ENCODE results near the gene PDE9A. TPM values are rescaled to one million over a fixed set of nuclear protein-coding genes. Genes with fewer than 3 reads are reported as not detected.

PDE9A gene
- total and polyA plus RNA-seq, 2 experiments from 2014 or later, result 14.3 to 19.6 TPM

GRCh38 chr21:42694751-42695696, 41.6 kb downstream of the PDE9A start:
- H3K36me3 ChIP-seq (replicated peaks; ENCODE audit: insufficient read depth, low read depth), result no peaks in the 10 kb centered on the region
- no peak for DNase-seq (ENCODE audit: low spot score)
- H3K4me2 ChIP-seq, result no peak overlapping the region
- H2AFZ ChIP-seq, result no peak overlapping the region
- no peaks in the 10 kb centered on the region for H3K9me2 ChIP-seq (replicated peaks; ENCODE audit: insufficient read depth)
- TF ChIP-seq EZH2 (IDR thresholded peaks at IDR 0.05; ENCODE audit: borderline replicate concordance) (no peak), CTCF (IDR thresholded peaks at IDR 0.05; ENCODE audit: poor library complexity) (no peak), EZH2phosphoT487 (IDR thresholded peaks at IDR 0.05; ENCODE audit: low read depth, severe bottlenecking, unreplicated experiment) (no peak)
- H3K4me3 ChIP-seq, result no peak overlapping the region
- 94% methylated on average over 20 of the region's 20 CpGs for WGBS (ENCODE audit: low lambda C conversion rate, missing lambda C conversion rate)
- no peaks in the 10 kb centered on the region for H3K9me3 ChIP-seq (ENCODE audit: low read depth)
- no peaks in the 10 kb centered on the region for H3K4me1 ChIP-seq (ENCODE audit: insufficient read depth)
- no peaks in the 10 kb centered on the region for H4K20me1 ChIP-seq (ENCODE audit: insufficient read depth, poor library complexity, severe bottlenecking)
- H3K27me3 ChIP-seq, result no peaks in the 10 kb centered on the region
- H3K79me2 ChIP-seq, result no peaks in the 10 kb centered on the region
- no peak overlapping the region for H3K27ac ChIP-seq

GRCh38 chr21:42695697-42696380, 42.4 kb downstream of the PDE9A start:
- TF ChIP-seq EZH2phosphoT487 (IDR thresholded peaks at IDR 0.05; ENCODE audit: low read depth, severe bottlenecking, unreplicated experiment) (no peak), EZH2 (IDR thresholded peaks at IDR 0.05; ENCODE audit: borderline replicate concordance) (no peak), CTCF (IDR thresholded peaks at IDR 0.05; ENCODE audit: poor library complexity) (no peak)
- DNase-seq (ENCODE audit: low spot score), result no peak

GRCh38 chr21:42696501-42697040, 43.1 kb downstream of the PDE9A start:
- no peaks in the 10 kb centered on the region for H4K20me1 ChIP-seq (ENCODE audit: insufficient read depth, poor library complexity, severe bottlenecking)
- H3K27me3 ChIP-seq, result no peaks in the 10 kb centered on the region
- H3K27ac ChIP-seq, result no peak overlapping the region
- no peaks in the 10 kb centered on the region for H3K36me3 ChIP-seq (replicated peaks; ENCODE audit: insufficient read depth, low read depth)
- WGBS (ENCODE audit: low lambda C conversion rate, missing lambda C conversion rate), result 96% methylated on average over 9 of the region's 9 CpGs
- H3K9me2 ChIP-seq (replicated peaks; ENCODE audit: insufficient read depth), result no peaks in the 10 kb centered on the region
- H3K4me2 ChIP-seq, result no peak overlapping the region
- no peak overlapping the region for H2AFZ ChIP-seq
- no peaks in the 10 kb centered on the region for H3K9me3 ChIP-seq (ENCODE audit: low read depth)
- no peaks in the 10 kb centered on the region for H3K4me1 ChIP-seq (ENCODE audit: insufficient read depth)
- no peaks in the 10 kb centered on the region for H3K79me2 ChIP-seq
- DNase-seq (ENCODE audit: low spot score), result no peak
- TF ChIP-seq EZH2phosphoT487 (IDR thresholded peaks at IDR 0.05; ENCODE audit: low read depth, severe bottlenecking, unreplicated experiment), result no peak
- TF ChIP-seq CTCF (IDR thresholded peaks at IDR 0.05; ENCODE audit: poor library complexity), result no peak
- no peak for TF ChIP-seq EZH2 (IDR thresholded peaks at IDR 0.05; ENCODE audit: borderline replicate concordance)
- H3K4me3 ChIP-seq, result no peak overlapping the region

More at GRCh38 chr21:42695697-42696380, 42.4 kb downstream of the PDE9A start:
- no peak overlapping the region for H3K27ac ChIP-seq
- H3K4me3 ChIP-seq, result no peak overlapping the region
- no peaks in the 10 kb centered on the region for H3K27me3 ChIP-seq
- H3K9me2 ChIP-seq (replicated peaks; ENCODE audit: insufficient read depth), result no peaks in the 10 kb centered on the region
- H3K4me2 ChIP-seq, result no peak overlapping the region
- no peaks in the 10 kb centered on the region for H3K4me1 ChIP-seq (ENCODE audit: insufficient read depth)
- WGBS (ENCODE audit: low lambda C conversion rate, missing lambda C conversion rate), result 92% methylated on average over 8 of the region's 9 CpGs
- no peak overlapping the region for H2AFZ ChIP-seq
- no peaks in the 10 kb centered on the region for H3K79me2 ChIP-seq
- no peaks in the 10 kb centered on the region for H4K20me1 ChIP-seq (ENCODE audit: insufficient read depth, poor library complexity, severe bottlenecking)
- H3K9me3 ChIP-seq (ENCODE audit: low read depth), result no peaks in the 10 kb centered on the region
- H3K36me3 ChIP-seq (replicated peaks; ENCODE audit: insufficient read depth, low read depth), result no peaks in the 10 kb centered on the region
